CD14-positive monocyte (primary cell): ENCODE measurements around the gene LARP6. TPM values are rescaled to one million over a fixed set of nuclear protein-coding genes. Genes with fewer than 3 reads are reported as not detected.

Experiments
- DNase-seq, 3 donors: peaks; one replicate each; pipeline ENCODE4 v3.0.0-alpha.2; 2011 to 2022
- H2AFZ ChIP-seq: 2 replicates; pipeline ENCODE4 v1.6.0; 2012; ENCODE audit warnings: mild to moderate bottlenecking, low read depth, low read length, inconsistent platforms; ENCODE audit not compliant: insufficient read depth, poor library complexity, severe bottlenecking
- H3K27ac ChIP-seq, 2 donors: 1 replicate in 1 of 2; 2 replicates in 1 of 2; pipeline ENCODE4 v1.5.1; 2012 to 2013; ENCODE audit warnings: low read length in 2 of 2, control low read depth in 1 of 2, inconsistent platforms in 1 of 2, low read depth in 1 of 2, mild to moderate bottlenecking in 1 of 2
- H3K27me3 ChIP-seq, 2 donors: one replicate each; pipeline versions ENCODE4 v1.6.0 to v1.6.1; 2011 to 2013; ENCODE audit warnings: low read length in 2 of 2; ENCODE audit not compliant: control insufficient read depth in 2 of 2, insufficient read depth in 2 of 2
- H3K36me3 ChIP-seq, 2 donors: replicated peaks in 1 of 2; 1 replicate in 1 of 2; 2 replicates in 1 of 2; pipeline versions ENCODE4 v1.5.1 to v1.6.1; 2012 to 2013; ENCODE audit warnings: low read length in 2 of 2, control low read depth in 1 of 2, inconsistent platforms in 1 of 2, mild to moderate bottlenecking in 1 of 2; ENCODE audit not compliant: insufficient read depth in 2 of 2, control insufficient read depth in 1 of 2
- H3K4me1 ChIP-seq, 2 donors: 1 replicate in 1 of 2; 2 replicates in 1 of 2; pipeline versions ENCODE4 v1.5.1 to v1.6.1; 2012 to 2013; ENCODE audit warnings: low read length in 2 of 2, control low read depth in 1 of 2, inconsistent platforms in 1 of 2, mild to moderate bottlenecking in 1 of 2, moderate library complexity in 1 of 2; ENCODE audit not compliant: insufficient read depth in 2 of 2, control insufficient read depth in 1 of 2
- H3K4me2 ChIP-seq: replicated peaks from 2 replicates; pipeline ENCODE3; 2012; ENCODE audit warnings: low read length, moderate library complexity, mild to moderate bottlenecking; ENCODE audit not compliant: poor library complexity, severe bottlenecking; ENCODE audit errors: extremely low read depth
- H3K4me3 ChIP-seq, 3 experiments: fragments of 200-600 bp in 1 of 3; sonication (generic) in 1 of 3; replicated peaks in 1 of 3; 1 replicate in 2 of 3; 2 replicates in 1 of 3; pipeline ENCODE4 v1.5.1; 2011 to 2013; ENCODE audit warnings: low read length in 3 of 3, mild to moderate bottlenecking in 3 of 3, control low read depth in 2 of 3, low read depth in 2 of 3, inconsistent platforms in 1 of 3, moderate library complexity in 1 of 3
- H3K79me2 ChIP-seq: 2 replicates; pipeline ENCODE4 v1.6.0; 2012; ENCODE audit warnings: mild to moderate bottlenecking, control low read depth, inconsistent platforms, low read length, moderate library complexity; ENCODE audit not compliant: insufficient read depth
- H3K9ac ChIP-seq: 2 replicates; pipeline ENCODE4 v1.6.0; 2017; ENCODE audit warnings: low read length, mild to moderate bottlenecking; ENCODE audit not compliant: insufficient read depth, poor library complexity, severe bottlenecking
- H3K9me3 ChIP-seq, 2 donors: replicated peaks in 1 of 2; 1 replicate in 1 of 2; 2 replicates in 1 of 2; pipeline versions ENCODE4 v1.5.1 to v1.6.1; 2012 to 2013; ENCODE audit warnings: low read length in 2 of 2, control low read depth in 1 of 2; ENCODE audit not compliant: control insufficient read depth in 1 of 2, insufficient read depth in 1 of 2
- H4K20me1 ChIP-seq: 2 replicates; pipeline ENCODE4 v1.6.0; 2012; ENCODE audit warnings: mild to moderate bottlenecking, low read length, control low read depth, moderate library complexity; ENCODE audit not compliant: insufficient read depth
- H3K27ac Mint-ChIP-seq, 7 donors: one replicate each; pipeline ENCODE4 v1.8.0; 2020; ENCODE audit warnings: mild to moderate bottlenecking in 7 of 7, mixed read lengths in 7 of 7, moderate library complexity in 6 of 7, inconsistent platforms in 2 of 7
- H3K27me3 Mint-ChIP-seq, 3 donors: one replicate each; pipeline ENCODE4 v1.8.0; 2021 to 2022; ENCODE audit warnings: low read depth in 3 of 3, mild to moderate bottlenecking in 3 of 3, mixed read lengths in 3 of 3, moderate library complexity in 3 of 3, inconsistent platforms in 1 of 3
- H3K36me3 Mint-ChIP-seq, 2 donors: one replicate each; pipeline ENCODE4 v1.8.0; 2020; ENCODE audit warnings: mixed read lengths in 2 of 2, inconsistent platforms in 1 of 2, mild to moderate bottlenecking in 1 of 2
- H3K4me1 Mint-ChIP-seq: one replicate; pipeline ENCODE4 v1.8.0; 2020; ENCODE audit warnings: mild to moderate bottlenecking, mixed read lengths
- H3K4me3 Mint-ChIP-seq, 2 donors: one replicate each; pipeline ENCODE4 v1.8.0; 2020; ENCODE audit warnings: mild to moderate bottlenecking in 2 of 2, mixed read lengths in 2 of 2, moderate library complexity in 1 of 2
- H3K9me3 Mint-ChIP-seq, 7 donors: one replicate each; pipeline ENCODE4 v1.8.0; 2020 to 2022; ENCODE audit warnings: mixed read lengths in 7 of 7, mild to moderate bottlenecking in 6 of 7, moderate library complexity in 6 of 7, inconsistent platforms in 2 of 7
- WGBS: methylation state at CpG from one replicate; pipeline ENCODE4 v1.1.5; 2013; ENCODE audit warnings: missing lambda C conversion rate; ENCODE audit not compliant: insufficient coverage; 5-methylcytosine and 5-hydroxymethylcytosine counted together
- intact Hi-C, 2 donors: fragments of 100-400 bp; cut with micrococcal nuclease; formaldehyde crosslinking; loops; one replicate each; pipeline versions ENCODE4 v1.15.0 to v1.15.1; 2023
- polyA plus RNA-seq, 3 donors: library from polyadenylated mRNA; depleted of rRNA in 1 of 3; unstranded in 2 of 3; stranded (reverse) in 1 of 3; fragments of 300-500 nt in 2 of 3; fragments of >200 nt in 1 of 3; fragmentation: Illumina TruSeq in 2 of 3; gene quantifications; 1 replicate in 2 of 3; 2 replicates in 1 of 3; pipeline ENCODE4 v1.2.3, GENCODE V29; 2012 to 2021
- TF ChIP-seq, protein P1 (sequence below): fragments of 200-600 bp; IDR thresholded peaks from one replicate; pipeline ENCODE4 v1.8.0; 2022; ENCODE audit warnings: antibody characterized with exemption, mild to moderate bottlenecking

LARP6 gene
- polyA plus RNA-seq, 3 donors: not detected

DNA sequence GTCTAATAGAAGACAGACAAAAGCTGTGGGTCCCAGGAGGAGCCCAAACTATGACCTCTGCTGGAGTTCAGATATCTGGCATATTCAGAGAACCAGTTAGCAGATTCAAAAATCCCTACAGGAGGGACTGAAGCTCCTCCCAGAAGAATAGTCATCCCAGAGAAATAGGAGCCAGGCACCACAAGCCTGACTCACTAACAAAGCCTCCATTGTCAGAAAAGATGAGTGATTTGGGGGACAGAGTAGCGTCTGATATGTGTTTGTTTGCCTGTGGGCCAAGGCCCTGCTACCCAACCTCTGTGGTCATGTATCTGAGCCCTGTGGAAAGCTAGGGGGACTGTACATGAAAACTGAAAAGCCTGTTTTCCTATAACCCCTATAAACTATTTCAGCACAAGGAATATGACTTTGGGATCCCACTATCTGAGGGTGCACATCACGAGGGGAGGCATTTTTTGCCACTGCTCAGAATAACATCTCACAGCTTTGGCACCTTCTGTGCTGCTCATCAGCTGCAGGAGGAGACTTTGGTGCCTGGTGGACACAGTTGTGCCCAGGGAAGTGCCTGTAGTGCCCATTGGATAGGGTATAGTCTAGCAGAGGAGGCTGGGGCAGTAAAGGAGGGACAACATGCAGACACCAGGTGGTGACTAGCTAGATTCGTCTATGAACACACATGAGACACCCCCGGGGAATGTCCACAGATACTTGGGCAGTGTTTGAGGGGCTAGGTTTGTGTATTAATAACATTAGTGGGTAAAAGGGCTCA lies 9.7 kb upstream of the LARP6 start:
- Histone ChIP-seq H4K20me1 (no peaks in the 10 kb centered on the region), H3K27me3 (peaks cover 2 to 7% of the 10 kb centered on the region in 2 donors), H3K9ac (no peak overlapping the region), H3K4me2 (no peak overlapping the region), H3K9me3 (no peaks in the 10 kb centered on the region), H3K4me3 (no peak overlapping the region), H3K79me2 (no peaks in the 10 kb centered on the region), H3K36me3 (no peaks in the 10 kb centered on the region), H2AFZ (no peak overlapping the region), H3K4me1 (no peaks in the 10 kb centered on the region), H3K27ac (no peak overlapping the region)
- Mint-ChIP-seq H3K27ac (no peak overlapping the region), H3K36me3 (no peaks in the 10 kb centered on the region), H3K9me3 (peaks cover 0 to 2% (median 0%) of the 10 kb centered on the region in 7 donors), H3K4me1 (no peaks in the 10 kb centered on the region), H3K4me3 (no peak overlapping the region), H3K27me3 (peaks cover 2 to 5% (median 4%) of the 10 kb centered on the region in 3 donors)
- intact Hi-C loops: no loop called here
- 83% methylated on average over 1 of the region's 4 CpGs for WGBS
- no peak for DNase-seq
- TF ChIP-seq, protein P1, sequence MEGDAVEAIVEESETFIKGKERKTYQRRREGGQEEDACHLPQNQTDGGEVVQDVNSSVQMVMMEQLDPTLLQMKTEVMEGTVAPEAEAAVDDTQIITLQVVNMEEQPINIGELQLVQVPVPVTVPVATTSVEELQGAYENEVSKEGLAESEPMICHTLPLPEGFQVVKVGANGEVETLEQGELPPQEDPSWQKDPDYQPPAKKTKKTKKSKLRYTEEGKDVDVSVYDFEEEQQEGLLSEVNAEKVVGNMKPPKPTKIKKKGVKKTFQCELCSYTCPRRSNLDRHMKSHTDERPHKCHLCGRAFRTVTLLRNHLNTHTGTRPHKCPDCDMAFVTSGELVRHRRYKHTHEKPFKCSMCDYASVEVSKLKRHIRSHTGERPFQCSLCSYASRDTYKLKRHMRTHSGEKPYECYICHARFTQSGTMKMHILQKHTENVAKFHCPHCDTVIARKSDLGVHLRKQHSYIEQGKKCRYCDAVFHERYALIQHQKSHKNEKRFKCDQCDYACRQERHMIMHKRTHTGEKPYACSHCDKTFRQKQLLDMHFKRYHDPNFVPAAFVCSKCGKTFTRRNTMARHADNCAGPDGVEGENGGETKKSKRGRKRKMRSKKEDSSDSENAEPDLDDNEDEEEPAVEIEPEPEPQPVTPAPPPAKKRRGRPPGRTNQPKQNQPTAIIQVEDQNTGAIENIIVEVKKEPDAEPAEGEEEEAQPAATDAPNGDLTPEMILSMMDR: no peak

DNA sequence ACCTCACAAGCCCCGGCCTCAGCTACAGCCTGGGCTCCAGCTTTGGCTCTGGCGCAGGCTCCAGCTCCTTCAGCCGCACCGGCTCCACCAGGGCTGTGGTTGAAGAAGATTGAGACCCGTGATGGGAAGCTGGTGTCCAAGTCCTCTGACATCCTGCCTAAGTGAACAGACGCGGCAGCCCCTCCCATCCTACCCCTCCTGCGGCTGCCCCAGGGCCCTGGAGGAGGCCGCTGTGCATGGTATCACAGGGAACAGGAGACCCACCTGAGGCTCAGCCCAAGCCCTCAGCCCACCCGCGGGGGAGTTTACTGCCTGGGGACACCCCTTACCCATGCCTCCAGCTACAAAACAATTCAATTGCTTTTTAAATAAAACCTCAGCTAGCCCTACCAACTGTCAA lies 6.0 kb upstream of the LARP6 start:
- peaks cover 14 to 22% of the 10 kb centered on the region in 2 donors for H3K27me3 ChIP-seq
- H3K27ac ChIP-seq: no peak overlapping the region
- no peak overlapping the region for H3K4me3 ChIP-seq
- Mint-ChIP-seq H3K36me3 (no peaks in the 10 kb centered on the region), H3K9me3 (peaks cover 0 to 2% (median 0%) of the 10 kb centered on the region in 7 donors), H3K27me3 (peaks cover 16 to 31% (median 24%) of the 10 kb centered on the region in 3 donors), H3K4me3 (no peak overlapping the region), H3K4me1 (no peaks in the 10 kb centered on the region), H3K27ac (no peak overlapping the region)
- no peak overlapping the region for H2AFZ ChIP-seq
- TF ChIP-seq, protein P1: no peak
- H3K9ac ChIP-seq: no peak overlapping the region
- no peaks in the 10 kb centered on the region for H4K20me1 ChIP-seq
- no peaks in the 10 kb centered on the region for H3K9me3 ChIP-seq
- no peaks in the 10 kb centered on the region for H3K79me2 ChIP-seq
- DNase-seq: no peak
- 85% methylated on average over 10 of the region's 11 CpGs for WGBS
- H3K4me2 ChIP-seq: no peak overlapping the region
- intact Hi-C loops: no loop called here
- no peaks in the 10 kb centered on the region for H3K36me3 ChIP-seq
- no peaks in the 10 kb centered on the region for H3K4me1 ChIP-seq
